A204.1 (cell line): ENCODE measurements around the gene POF1B.
"Not testable (repeated sequence)": the region's sequence is repeated elsewhere in the genome, so short reads cannot be mapped to it uniquely, and the experiment has no call there.

Experiments
- FAIRE-seq: peaks from 2 replicates; lab custom pipeline; 2012; peaks lifted over from hg19 to GRCh38; lab: Jason Lieb, UNC

The POF1B gene

GRCh38 chrX:85379174-85379907, at the start of gene POF1B:
Gene POF1B, minus strand, starts transcription at chrX:85379665. Its CDS starts 211 bp downstream, at chrX:85379454.
- no peak for FAIRE-seq

GRCh38 chrX:85429066-85429465, 49.6 kb upstream of the POF1B start:
- no peak for FAIRE-seq

GRCh38 chrX:85419293-85419692, 39.8 kb upstream of the POF1B start:
- FAIRE-seq = no peak

GRCh38 chrX:85391878-85392238, 12.4 kb upstream of the POF1B start:
- FAIRE-seq = no peak

- no peak for FAIRE-seq
These were observed 11.9 kb upstream of the POF1B start for GRCh38 chrX:85391185-85391877.

- FAIRE-seq = no peak
These were observed 2.1 kb upstream of the POF1B start for GRCh38 chrX:85381602-85382001.

- no peak for FAIRE-seq
These were observed 1.0 kb downstream of the POF1B start for GRCh38 chrX:85378461-85378860.

GRCh38 chrX:85375333-85375738, 4.1 kb downstream of the POF1B start:
- FAIRE-seq = no peak

- FAIRE-seq = no peak
These were observed 14.0 kb downstream of the POF1B start for GRCh38 chrX:85365370-85365995.

- no peak for FAIRE-seq
These were observed 20.4 kb downstream of the POF1B start for GRCh38 chrX:85359051-85359450.

GRCh38 chrX:85345523-85345922, 33.9 kb downstream of the POF1B start:
- FAIRE-seq = no peak

GRCh38 chrX:85327060-85327333, 52.5 kb downstream of the POF1B start:
- no peak for FAIRE-seq

- no peak for FAIRE-seq
These were observed 53.0 kb downstream of the POF1B start for GRCh38 chrX:85326234-85327059.

GRCh38 chrX:85311348-85311747, 68.1 kb downstream of the POF1B start:
- FAIRE-seq = not testable (repeated sequence)

- no peak for FAIRE-seq
These were observed 69.7 kb downstream of the POF1B start for GRCh38 chrX:85309717-85310116.

- FAIRE-seq = no peak
These were observed 75.9 kb downstream of the POF1B start for GRCh38 chrX:85303544-85303943.

- no peak for FAIRE-seq
These were observed 90.3 kb downstream of the POF1B start for GRCh38 chrX:85288992-85289723.

GRCh38 chrX:85285286-85285685, 94.2 kb downstream of the POF1B start:
- not testable (repeated sequence) for FAIRE-seq

- FAIRE-seq = no peak
These were observed 134.8 kb downstream of the POF1B start for GRCh38 chrX:85244450-85245211.

- no peak for FAIRE-seq
These were observed 135.6 kb downstream of the POF1B start, which contains the start of the genes SATL1 and ZNF711 for GRCh38 chrX:85243761-85244449. Gene SATL1, minus strand, starts transcription at chrX:85243779. Its CDS starts 134,811 bp downstream, at chrX:85108968. Gene ZNF711, plus strand, starts transcription at chrX:85243991. Its CDS starts 3,582 bp downstream, at chrX:85247573.
